Measurements from ENCODE around the gene RBP3. TPM values are rescaled to one million over a fixed set of nuclear protein-coding genes. Genes with fewer than 3 reads are reported as not detected.

Gene RBP3
- total and polyA plus RNA-seq, 9 donors = not detected

DNA sequence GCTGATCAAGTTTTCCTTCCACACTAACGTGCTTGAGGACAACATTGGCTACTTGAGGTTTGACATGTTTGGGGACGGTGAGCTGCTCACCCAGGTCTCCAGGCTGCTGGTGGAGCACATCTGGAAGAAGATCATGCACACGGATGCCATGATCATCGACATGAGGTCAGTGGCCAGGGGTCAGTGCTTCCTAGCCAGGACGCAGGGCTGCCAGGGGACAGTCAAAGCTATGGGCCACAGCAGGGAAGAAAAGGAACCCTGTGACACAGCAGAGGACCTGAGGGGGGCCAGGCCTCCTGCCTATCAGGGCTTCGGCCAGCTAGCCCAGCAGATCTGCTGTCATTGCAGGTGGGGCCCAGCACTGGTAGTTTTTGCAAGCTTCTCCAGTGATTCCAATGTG lies 5.2 kb downstream of the RBP3 start:
- DNase-seq = no peak
- H3K4me1 ChIP-seq (ENCODE audit: insufficient read depth) = no peaks in the 10 kb centered on the region
- TF ChIP-seq, protein P1, sequence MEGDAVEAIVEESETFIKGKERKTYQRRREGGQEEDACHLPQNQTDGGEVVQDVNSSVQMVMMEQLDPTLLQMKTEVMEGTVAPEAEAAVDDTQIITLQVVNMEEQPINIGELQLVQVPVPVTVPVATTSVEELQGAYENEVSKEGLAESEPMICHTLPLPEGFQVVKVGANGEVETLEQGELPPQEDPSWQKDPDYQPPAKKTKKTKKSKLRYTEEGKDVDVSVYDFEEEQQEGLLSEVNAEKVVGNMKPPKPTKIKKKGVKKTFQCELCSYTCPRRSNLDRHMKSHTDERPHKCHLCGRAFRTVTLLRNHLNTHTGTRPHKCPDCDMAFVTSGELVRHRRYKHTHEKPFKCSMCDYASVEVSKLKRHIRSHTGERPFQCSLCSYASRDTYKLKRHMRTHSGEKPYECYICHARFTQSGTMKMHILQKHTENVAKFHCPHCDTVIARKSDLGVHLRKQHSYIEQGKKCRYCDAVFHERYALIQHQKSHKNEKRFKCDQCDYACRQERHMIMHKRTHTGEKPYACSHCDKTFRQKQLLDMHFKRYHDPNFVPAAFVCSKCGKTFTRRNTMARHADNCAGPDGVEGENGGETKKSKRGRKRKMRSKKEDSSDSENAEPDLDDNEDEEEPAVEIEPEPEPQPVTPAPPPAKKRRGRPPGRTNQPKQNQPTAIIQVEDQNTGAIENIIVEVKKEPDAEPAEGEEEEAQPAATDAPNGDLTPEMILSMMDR (IDR thresholded peaks at IDR 0.05) = no peak
- TF ChIP-seq EP300 (IDR thresholded peaks at IDR 0.05) (no peak), POLR2A (IDR thresholded peaks at IDR 0.05) (no peak)
- no peaks in the 10 kb centered on the region for H3K27me3 ChIP-seq
- H3K9me3 ChIP-seq = no peaks in the 10 kb centered on the region
- no peak overlapping the region for H3K4me3 ChIP-seq
- intact Hi-C loops (cut with DNase I) = no loop called here
- no peak overlapping the region for H3K27ac ChIP-seq
- no peaks in the 10 kb centered on the region for H3K36me3 ChIP-seq
- WGBS, 3 donors = 82 to 94% (median 89%) methylated on average over 6 of the region's 6 CpGs

- no peak for DNase-seq
- intact Hi-C loops (cut with DNase I) = no loop called here
- Histone ChIP-seq H3K9me3 (no peaks in the 10 kb centered on the region), H3K4me1 (ENCODE audit: insufficient read depth) (no peaks in the 10 kb centered on the region), H3K4me3 (no peak overlapping the region), H3K27ac (no peak overlapping the region), H3K36me3 (no peaks in the 10 kb centered on the region), H3K27me3 (no peaks in the 10 kb centered on the region)
- 59 to 61% (median 60%) methylated on average over 4 of the region's 4 CpGs for WGBS, 3 donors
- TF ChIP-seq POLR2A (IDR thresholded peaks at IDR 0.05) = no peak
- TF ChIP-seq EP300 (IDR thresholded peaks at IDR 0.05) = no peak
- TF ChIP-seq, protein P1 (IDR thresholded peaks at IDR 0.05) = no peak
Observed at GRCh38 chr10:47354165-47354564, 6.0 kb downstream of the RBP3 start.

GRCh38 chr10:47354900-47355299 lies 6.7 kb downstream of the RBP3 start:
- TF ChIP-seq EP300 (IDR thresholded peaks at IDR 0.05) (no peak), POLR2A (IDR thresholded peaks at IDR 0.05) (no peak)
- TF ChIP-seq, protein P1 (IDR thresholded peaks at IDR 0.05) = no peak
- H3K9me3 ChIP-seq = no peaks in the 10 kb centered on the region
- WGBS, 3 donors = 30 to 49% (median 39%) methylated on average over 1 of the region's 1 CpG
- H3K27ac ChIP-seq = no peak overlapping the region
- no peak for DNase-seq
- H3K4me3 ChIP-seq = no peak overlapping the region
- no peaks in the 10 kb centered on the region for H3K27me3 ChIP-seq
- H3K36me3 ChIP-seq = no peaks in the 10 kb centered on the region
- intact Hi-C loops (cut with DNase I) = no loop called here
- no peaks in the 10 kb centered on the region for H3K4me1 ChIP-seq (ENCODE audit: insufficient read depth)

DNA sequence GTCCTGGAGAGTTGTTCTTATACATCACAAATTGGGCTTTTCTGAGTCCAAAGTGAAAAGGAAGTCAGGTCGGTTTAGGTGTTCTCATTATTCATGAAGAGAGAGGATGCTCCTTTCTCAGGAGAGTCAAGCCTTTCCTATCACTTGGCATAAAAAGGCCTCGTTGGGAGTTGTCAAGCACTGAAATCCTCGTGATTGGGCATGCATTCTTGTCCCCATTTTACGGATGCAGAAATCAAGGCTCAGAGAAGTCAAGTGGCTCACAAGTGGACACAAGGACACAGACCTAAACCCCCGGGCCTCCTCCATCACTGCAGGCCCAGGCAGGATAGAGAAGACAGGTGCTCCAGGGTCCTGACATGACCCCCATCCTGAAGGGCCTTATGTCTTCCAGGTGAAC lies 8.5 kb downstream of the RBP3 start:
- no peaks in the 10 kb centered on the region for H3K36me3 ChIP-seq
- H3K4me1 ChIP-seq (ENCODE audit: insufficient read depth) = no peaks in the 10 kb centered on the region
- H3K9me3 ChIP-seq = no peaks in the 10 kb centered on the region
- no peaks in the 10 kb centered on the region for H3K27me3 ChIP-seq
- H3K4me3 ChIP-seq = no peak overlapping the region
- H3K27ac ChIP-seq = no peak overlapping the region
- TF ChIP-seq EP300 (IDR thresholded peaks at IDR 0.05) (no peak), POLR2A (IDR thresholded peaks at IDR 0.05) (no peak)
- TF ChIP-seq, protein P1 (IDR thresholded peaks at IDR 0.05) = no peak
- no peak for DNase-seq
- 79 to 91% (median 83%) methylated on average over 5 of the region's 5 CpGs for WGBS, 3 donors
- intact Hi-C loops (cut with DNase I) = no loop called here

Measured in ovary (tissue), 9 donors.